ENCODE results near the gene PRKAR1A. TPM values are rescaled to one million over a fixed set of nuclear protein-coding genes. Genes with fewer than 3 reads are reported as not detected.
"Not testable (repeated sequence)": the region's sequence is repeated elsewhere in the genome, so short reads cannot be mapped to it uniquely, and the experiment has no call there.

The PRKAR1A gene
- total RNA-seq, 1 donor from 2014 or later = 201 TPM

DNA sequence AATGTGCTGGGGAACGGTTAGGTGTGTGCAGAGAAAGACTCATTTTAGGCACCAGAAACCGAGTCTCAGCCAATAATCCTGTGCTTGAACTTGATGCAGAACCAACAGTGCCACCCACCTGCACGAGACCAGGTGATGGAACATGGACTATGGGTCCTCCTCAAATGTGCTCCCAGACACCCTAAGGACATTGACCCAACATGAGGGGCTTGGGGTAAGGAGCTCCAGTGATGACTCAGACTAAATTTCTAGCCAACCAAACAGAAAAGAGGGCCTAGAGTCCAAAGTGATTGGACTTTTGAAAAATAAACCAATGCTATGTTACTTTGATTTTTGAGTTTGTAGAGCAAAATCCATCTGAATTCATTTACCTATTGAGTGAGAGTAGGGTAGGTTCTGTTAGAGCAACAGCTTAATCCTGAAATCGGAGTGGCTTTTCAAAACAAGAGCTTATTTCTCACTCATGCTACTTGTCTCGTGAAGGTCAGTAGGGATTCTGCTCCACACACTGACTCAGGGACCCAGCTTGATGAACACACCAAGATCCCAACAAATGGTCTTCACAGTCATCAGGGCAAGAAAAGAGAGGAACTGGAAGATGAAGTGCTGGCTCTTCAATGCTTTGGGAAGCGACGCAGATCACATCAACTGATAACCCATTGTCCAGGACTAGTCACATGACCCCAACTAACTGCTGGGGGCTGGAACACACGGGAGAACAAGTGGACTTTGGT is 67.1 kb downstream of the PRKAR1A start:
- DNase-seq = no peak

- DNase-seq = peak; percentile 63
These were observed 68.1 kb downstream of the PRKAR1A start for GRCh38 chr17:68580236-68580770.

- DNase-seq = no peak
These were observed 69.8 kb downstream of the PRKAR1A start for GRCh38 chr17:68581863-68582645.

- DNase-seq = not testable (repeated sequence)
These were observed 70.6 kb downstream of the PRKAR1A start for GRCh38 chr17:68582867-68583266.

GRCh38 chr17:68584581-68585303 is 72.5 kb downstream of the PRKAR1A start:
- peak; percentile 52 for DNase-seq

DNA sequence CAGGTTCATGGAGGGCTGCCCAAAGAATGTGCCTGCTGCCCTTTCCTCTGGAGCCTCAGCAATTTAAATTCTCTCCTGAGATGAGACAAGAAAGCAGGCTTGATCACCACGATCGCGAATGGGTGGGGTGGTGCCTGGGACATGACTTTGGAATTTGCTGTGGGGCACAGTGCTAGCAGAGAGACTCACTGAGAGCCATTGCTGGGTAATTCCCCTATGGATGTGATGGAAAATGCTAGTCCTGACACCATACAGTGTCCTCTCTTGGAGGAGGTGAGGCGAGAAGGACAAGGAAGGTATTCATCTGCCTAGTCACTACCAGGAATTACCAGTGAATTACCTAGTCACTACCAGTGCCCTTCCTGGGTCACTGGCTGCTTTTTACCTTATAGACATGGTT is 73.4 kb downstream of the PRKAR1A start:
- DNase-seq = no peak

- DNase-seq = no peak
These were observed 74.8 kb downstream of the PRKAR1A start for GRCh38 chr17:68587026-68587425.

GRCh38 chr17:68587847-68588246 is 75.6 kb downstream of the PRKAR1A start:
- no peak for DNase-seq

DNA sequence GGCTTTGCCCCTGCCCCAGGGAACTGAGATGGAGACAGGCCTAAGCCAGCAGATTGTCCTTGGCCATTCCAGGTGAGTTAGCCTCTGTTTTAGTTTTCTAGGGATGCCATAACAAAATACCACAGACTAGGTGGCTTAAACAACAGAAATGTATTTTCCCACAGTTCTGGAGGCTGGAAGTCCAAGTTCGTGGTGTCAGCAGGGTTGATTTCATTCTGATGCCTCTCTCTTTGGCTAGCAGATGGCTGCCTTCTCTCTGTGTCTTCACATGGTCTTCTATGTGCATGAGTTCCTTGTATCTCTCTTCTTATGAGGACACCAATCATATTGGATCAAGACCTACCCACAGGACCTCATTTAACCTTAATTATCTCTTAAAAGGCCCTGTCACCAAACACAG is 76.1 kb downstream of the PRKAR1A start:
- DNase-seq = no peak

- DNase-seq = no peak
These were observed 76.9 kb downstream of the PRKAR1A start for GRCh38 chr17:68589086-68589485.

DNA sequence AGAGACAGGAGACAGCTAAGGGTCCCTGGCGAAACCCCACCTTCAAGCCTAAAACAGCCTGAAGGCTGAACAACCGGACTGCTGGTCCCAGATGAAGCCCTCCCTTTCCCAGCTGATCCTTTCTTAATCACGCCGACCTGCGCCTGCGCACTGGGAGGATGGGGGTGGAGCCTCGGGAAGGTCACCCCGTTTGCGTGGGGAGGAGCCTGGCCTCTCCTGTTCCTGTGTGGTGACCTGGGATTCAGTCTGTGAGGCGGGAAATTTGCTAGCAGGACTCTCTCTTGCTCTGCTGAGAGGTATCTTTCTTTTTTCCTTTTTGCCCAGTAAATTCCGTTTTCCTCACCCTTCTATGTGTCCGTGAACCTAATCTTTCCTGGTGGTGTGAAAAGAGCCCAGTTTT is 79.4 kb downstream of the PRKAR1A start:
- DNase-seq = no peak

DNA sequence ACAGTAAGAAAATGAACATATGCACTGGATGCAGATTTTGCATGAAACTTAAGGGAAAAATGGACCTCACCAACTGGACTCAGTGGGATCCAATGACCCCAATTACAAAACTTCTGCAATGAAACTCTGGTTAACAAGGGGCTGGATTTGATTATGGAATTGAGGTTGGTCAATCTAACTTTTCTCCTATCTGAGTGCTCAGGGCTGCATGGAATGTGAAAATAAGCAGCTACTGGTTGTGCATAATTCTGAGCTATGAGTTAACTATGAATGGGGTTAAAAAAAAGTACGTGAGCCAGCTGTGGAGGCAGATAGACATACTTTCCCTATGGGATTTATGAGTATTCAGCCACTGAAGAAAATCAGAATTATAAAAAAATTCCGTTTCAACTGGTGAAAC is 79.8 kb downstream of the PRKAR1A start:
- DNase-seq = no peak

DNA sequence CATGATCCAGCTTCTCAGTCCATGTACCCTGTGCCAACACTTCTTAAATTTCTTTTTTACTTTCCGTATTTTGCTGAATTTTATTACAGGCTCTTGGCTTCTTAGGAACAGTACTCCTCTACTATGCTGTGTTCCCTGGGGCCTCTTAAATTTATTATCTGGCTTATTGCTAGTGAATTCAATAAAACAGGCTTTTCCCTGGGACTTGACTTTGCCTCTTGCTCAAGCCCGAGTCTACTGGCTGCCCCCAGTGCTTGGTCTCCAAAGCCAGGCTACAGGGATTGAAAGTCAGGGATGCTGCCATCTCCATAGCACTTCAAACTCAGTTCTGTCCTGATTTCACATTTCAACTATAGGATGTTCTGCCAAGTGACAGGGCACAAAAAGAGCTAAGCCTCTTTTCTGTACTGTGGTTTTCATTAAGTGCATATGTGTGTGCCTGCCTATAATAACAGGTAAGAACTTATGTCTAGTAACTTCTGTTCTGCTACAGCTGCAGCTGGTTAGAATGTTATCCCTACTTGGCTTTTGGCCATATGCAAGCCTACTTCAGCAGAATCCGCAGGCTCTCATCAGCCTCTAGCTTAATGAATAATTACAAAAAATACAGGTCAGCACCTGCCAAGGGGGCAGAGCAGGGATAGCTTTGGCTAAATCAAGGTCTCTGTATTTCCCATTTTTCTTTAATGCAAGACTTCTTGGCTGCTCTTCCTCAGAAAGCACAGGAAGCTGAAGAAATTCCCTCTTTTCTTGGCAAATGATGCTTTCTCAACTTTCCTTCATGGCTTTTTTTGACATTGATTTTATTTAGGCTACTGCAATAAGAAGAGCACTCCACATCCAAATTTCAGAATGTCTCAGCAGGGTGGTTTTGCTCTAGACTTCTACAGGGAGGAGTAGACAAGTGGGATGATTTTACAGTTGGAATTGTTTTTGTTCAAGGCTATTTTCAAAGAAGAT is 80.7 kb downstream of the PRKAR1A start:
- peak; percentile 70 for DNase-seq

DNA sequence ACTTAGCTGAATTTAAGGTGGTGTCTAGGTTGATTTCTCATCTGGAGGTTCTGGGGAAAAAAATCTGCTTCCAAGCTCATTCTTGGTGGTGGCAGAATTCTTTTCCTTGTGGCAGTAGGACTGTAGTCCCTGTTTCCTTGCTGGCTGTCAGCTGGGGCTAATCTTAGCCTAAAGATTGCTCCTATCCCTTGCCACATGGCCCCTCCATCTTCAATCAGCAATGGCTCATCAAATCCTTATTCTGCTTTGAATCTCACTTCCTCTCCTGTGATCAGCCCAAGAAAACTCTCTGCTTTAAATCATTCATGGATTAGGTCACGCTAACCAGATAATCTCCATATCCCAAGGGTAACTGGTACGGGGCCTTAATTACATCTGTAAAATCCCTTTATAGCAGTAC is 82.3 kb downstream of the PRKAR1A start:
- DNase-seq = no peak

GRCh38 chr17:68595496-68595895 is 83.3 kb downstream of the PRKAR1A start:
- DNase-seq = no peak

- DNase-seq = no peak
These were observed 83.8 kb downstream of the PRKAR1A start for GRCh38 chr17:68595986-68596385.

GRCh38 chr17:68596411-68596945 is 84.2 kb downstream of the PRKAR1A start:
- DNase-seq = no peak

DNA sequence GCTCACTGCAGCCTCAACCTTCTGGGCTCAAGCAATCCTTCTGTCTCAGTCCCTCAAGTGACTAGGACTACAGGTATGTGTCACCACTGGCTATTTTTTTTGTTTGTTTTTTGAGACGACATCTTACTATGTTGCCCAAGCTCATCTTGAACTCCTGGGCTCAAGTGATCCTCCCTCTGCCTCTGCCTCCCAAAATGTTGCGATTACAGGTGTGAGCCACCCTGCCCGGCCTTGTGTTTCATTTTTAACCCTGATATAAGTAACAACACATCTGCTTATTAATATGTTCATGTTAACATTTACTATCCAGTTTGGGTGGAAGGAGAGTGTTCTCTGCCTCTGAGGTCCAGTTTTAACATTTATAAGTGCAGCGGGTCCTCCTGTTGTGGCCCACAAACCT is 85.8 kb downstream of the PRKAR1A start:
- DNase-seq = no peak

DNA sequence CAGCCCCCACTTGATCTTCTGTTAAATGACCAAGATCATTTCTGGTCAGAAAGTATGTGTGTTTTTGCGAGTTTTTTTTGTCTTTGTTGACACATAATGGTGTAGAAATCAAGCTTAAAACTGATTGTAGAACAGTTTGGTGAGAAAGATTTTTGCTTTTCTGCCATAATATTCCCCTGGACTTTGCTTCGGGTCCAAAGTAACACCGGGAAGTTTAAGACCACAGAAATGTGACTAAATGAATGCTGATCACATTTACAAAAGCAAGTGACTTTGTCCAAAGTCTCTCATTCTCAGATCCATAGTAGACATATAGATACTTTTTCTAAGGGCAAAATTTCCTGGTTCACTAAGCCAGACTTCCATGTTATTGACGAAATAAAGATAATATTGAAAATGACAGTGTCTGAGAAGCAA is 86.3 kb downstream of the PRKAR1A start:
- no peak for DNase-seq

DNA sequence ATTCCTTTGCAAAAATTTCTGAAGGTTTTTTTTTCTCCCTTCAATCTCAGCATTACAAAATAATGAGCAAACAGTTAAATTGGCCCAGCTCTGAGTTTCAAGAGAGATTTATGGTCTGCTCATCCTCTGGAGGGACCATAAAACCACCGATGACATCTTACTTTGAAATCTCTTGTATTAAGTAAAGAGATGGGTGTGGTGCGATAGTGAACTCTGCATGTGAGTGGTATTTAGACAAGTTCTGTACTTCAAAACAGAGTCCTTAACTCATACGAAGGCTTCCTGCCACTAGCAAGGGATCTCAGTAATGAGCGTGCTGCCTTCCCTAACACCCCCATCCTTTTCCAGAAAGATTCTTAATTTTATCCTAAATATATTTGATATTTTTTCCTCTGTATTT is 86.9 kb downstream of the PRKAR1A start:
- peak; percentile 76 for DNase-seq

DNA sequence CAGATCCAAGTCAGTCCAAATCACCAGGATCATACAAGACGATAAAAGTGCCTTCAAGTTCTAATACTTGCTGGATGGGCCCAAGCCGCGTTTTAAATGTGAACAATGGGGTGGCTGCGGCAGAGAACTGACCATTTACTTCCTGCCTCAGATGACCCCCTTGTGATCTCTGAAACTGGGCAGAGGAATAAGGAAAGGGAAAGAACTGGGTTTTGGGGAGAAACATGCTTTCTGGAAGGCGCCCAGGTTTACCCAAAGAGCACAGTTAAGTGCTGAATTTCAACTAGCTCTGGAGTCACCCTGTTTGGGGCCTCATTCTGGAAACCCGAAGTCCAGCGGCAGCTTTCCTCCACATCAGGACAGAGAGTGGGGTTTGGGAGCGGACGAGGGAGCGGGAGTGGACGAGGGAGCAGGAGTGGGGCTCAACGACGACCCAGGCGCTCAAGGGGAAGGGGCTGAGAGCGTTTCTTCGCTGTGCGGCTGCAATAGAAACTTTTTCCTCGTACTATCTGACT is 87.4 kb downstream of the PRKAR1A start:
- no peak for DNase-seq

Measured in skin of body (tissue), 2 donors.